H1 (cell line): ENCODE measurements around the gene GFOD1. TPM values are rescaled to one million over a fixed set of nuclear protein-coding genes. Genes with fewer than 3 reads are reported as not detected.

Experiments used
- CTCF ChIA-PET: fragments of 300-600 bp; sonication (Branson Sonifier 250); formaldehyde crosslinking; loops from one replicate; lab custom pipeline; 2021; ENCODE audit not compliant: partially characterized antibody; lab: Charles Lee
- POLR2A ChIA-PET: fragments of 300-600 bp; sonication (Branson Sonifier 250); formaldehyde crosslinking; loops from one replicate; lab custom pipeline; 2021; ENCODE audit warnings: inconsistent platforms; ENCODE audit not compliant: partially characterized antibody; lab: Charles Lee
- DNase-seq, 2 experiments: peaks; one replicate each; pipeline versions ENCODE4 v3.0.0 to v3.0.0-alpha.2; 2010 to 2022; ENCODE audit warnings: low spot score in 2 of 2, low read depth in 1 of 2, mixed read lengths in 1 of 2
- FAIRE-seq: peaks from 2 replicates; lab custom pipeline; 2011; peaks lifted over from hg19 to GRCh38; lab: Jason Lieb, UNC
- H2AFZ ChIP-seq: 2 replicates; pipeline ENCODE4 v1.8.1; 2012; ENCODE audit warnings: low read length, inconsistent platforms
- H2AK5ac ChIP-seq: 2 replicates; pipeline ENCODE4 v1.6.1; 2013; ENCODE audit warnings: low read depth, low read length
- H2BK120ac ChIP-seq: replicated peaks from 2 replicates; pipeline ENCODE3; 2013; ENCODE audit warnings: low read depth, low read length, inconsistent platforms
- H2BK12ac ChIP-seq: 2 replicates; pipeline ENCODE4 v1.6.1; 2013; ENCODE audit warnings: low read depth, low read length
- H2BK15ac ChIP-seq: 2 replicates; pipeline ENCODE4 v1.6.1; 2013; ENCODE audit warnings: low read length
- H2BK20ac ChIP-seq: 2 replicates; pipeline ENCODE4 v1.6.1; 2013; ENCODE audit warnings: low read length
- H2BK5ac ChIP-seq: 2 replicates; pipeline ENCODE4 v1.6.1; 2013; ENCODE audit warnings: low read depth, low read length
- H3K14ac ChIP-seq: 2 replicates; pipeline ENCODE4 v1.6.1; 2013; ENCODE audit warnings: inconsistent platforms; ENCODE audit not compliant: insufficient read length
- H3K18ac ChIP-seq: 2 replicates; pipeline ENCODE4 v1.6.1; 2013; ENCODE audit warnings: low read length; ENCODE audit errors: extremely low read depth
- H3K23ac ChIP-seq: 2 replicates; pipeline ENCODE4 v1.6.1; 2013; ENCODE audit warnings: inconsistent platforms; ENCODE audit not compliant: insufficient read length
- H3K23me2 ChIP-seq: 2 replicates; pipeline ENCODE4 v1.6.1; 2013; ENCODE audit warnings: low read depth, low read length
- H3K27ac ChIP-seq: 2 replicates; pipeline ENCODE4 v1.6.1; 2011; ENCODE audit warnings: low read depth, low read length, inconsistent platforms
- H3K27me3 ChIP-seq, 4 experiments: replicated peaks in 1 of 4; 1 replicate in 1 of 4; 2 replicates in 3 of 4; pipeline versions ENCODE4 v1.6.1 to v1.8.1; 2011 to 2013; ENCODE audit warnings: low read length in 3 of 4, mild to moderate bottlenecking in 3 of 4, inconsistent platforms in 2 of 4, mixed read lengths in 2 of 4, moderate library complexity in 1 of 4; ENCODE audit not compliant: control insufficient read depth in 3 of 4, insufficient read depth in 3 of 4; ENCODE audit errors: extremely low read depth in 1 of 4
- H3K36me3 ChIP-seq, 4 experiments: 2 replicates each; pipeline versions ENCODE4 v1.6.1 to v1.8.1; 2011 to 2013; ENCODE audit warnings: mild to moderate bottlenecking in 4 of 4, low read length in 3 of 4, moderate library complexity in 2 of 4, control low read depth in 1 of 4, inconsistent platforms in 1 of 4; ENCODE audit not compliant: insufficient read depth in 4 of 4, control insufficient read depth in 2 of 4
- H3K4ac ChIP-seq: replicated peaks from 2 replicates; pipeline ENCODE3; 2013; ENCODE audit warnings: low read length, low read depth, mixed read lengths, inconsistent platforms; ENCODE audit not compliant: insufficient read length
- H3K4me1 ChIP-seq, 4 experiments: replicated peaks in 1 of 4; 1 replicate in 1 of 4; 2 replicates in 3 of 4; pipeline versions ENCODE4 v1.6.1 to v1.8.1; 2011 to 2013; ENCODE audit warnings: low read length in 3 of 4, inconsistent platforms in 2 of 4, mixed read lengths in 1 of 4; ENCODE audit not compliant: insufficient read depth in 4 of 4, control insufficient read depth in 3 of 4
- H3K4me2 ChIP-seq, 2 experiments: 2 replicates each; pipeline versions ENCODE4 v1.6.1 to v1.8.1; 2011 to 2013; ENCODE audit warnings: low read depth in 2 of 2, low read length in 2 of 2, control low read depth in 1 of 2, inconsistent platforms in 1 of 2, mild to moderate bottlenecking in 1 of 2; ENCODE audit not compliant: insufficient read depth in 1 of 2
- H3K4me3 ChIP-seq, 4 experiments: fragments of 200-600, 300-600 bp in 1 of 4; sonication (generic), shearing (Covaris generic), sonication (Bioruptor Twin) in 1 of 4; 2 replicates each; pipeline versions ENCODE4 v1.5.1 to v1.8.1; 2011 to 2016; ENCODE audit warnings: low read length in 4 of 4, low read depth in 3 of 4, control low read depth in 2 of 4, inconsistent platforms in 2 of 4, mild to moderate bottlenecking in 2 of 4, mixed read lengths in 1 of 4, moderate library complexity in 1 of 4; ENCODE audit not compliant: insufficient read depth in 2 of 4; ENCODE audit errors: extremely low read depth in 1 of 4
- H3K56ac ChIP-seq: replicated peaks from 2 replicates; pipeline ENCODE3; 2013; ENCODE audit warnings: low read depth, mild to moderate bottlenecking, mixed read lengths, low read length, inconsistent platforms; ENCODE audit not compliant: insufficient read length
- H3K79me1 ChIP-seq: 2 replicates; pipeline ENCODE4 v1.6.1; 2013; ENCODE audit warnings: low read depth, low read length, control low read depth
- H3K79me2 ChIP-seq, 2 experiments: 2 replicates each; pipeline versions ENCODE4 v1.6.1 to v1.8.1; 2012 to 2013; ENCODE audit warnings: low read length in 2 of 2, mild to moderate bottlenecking in 2 of 2, inconsistent platforms in 1 of 2; ENCODE audit not compliant: insufficient read depth in 2 of 2, control insufficient read depth in 1 of 2
- H3K9ac ChIP-seq, 4 experiments: replicated peaks in 1 of 4; 1 replicate in 1 of 4; 2 replicates in 3 of 4; pipeline versions ENCODE4 v1.6.1 to v1.8.1; 2011 to 2013; ENCODE audit warnings: low read depth in 3 of 4, low read length in 3 of 4, control low read depth in 2 of 4, mild to moderate bottlenecking in 2 of 4, moderate library complexity in 2 of 4, inconsistent platforms in 1 of 4; ENCODE audit errors: extremely low read depth in 1 of 4
- H3K9me3 ChIP-seq, 2 experiments: 2 replicates each; pipeline versions ENCODE4 v1.6.1 to v1.8.1; 2012 to 2013; ENCODE audit warnings: mild to moderate bottlenecking in 2 of 2, moderate library complexity in 2 of 2, control low read depth in 1 of 2, inconsistent platforms in 1 of 2, low read depth in 1 of 2, low read length in 1 of 2, mixed read lengths in 1 of 2; ENCODE audit not compliant: insufficient read depth in 2 of 2
- H4K20me1 ChIP-seq, 2 experiments: replicated peaks in 1 of 2; 2 replicates each; pipeline versions ENCODE3 to v1.8.1; 2011 to 2013; ENCODE audit warnings: inconsistent platforms in 2 of 2, low read length in 2 of 2, mild to moderate bottlenecking in 1 of 2; ENCODE audit not compliant: insufficient read depth in 2 of 2, control insufficient read depth in 1 of 2
- H4K5ac ChIP-seq: 2 replicates; pipeline ENCODE4 v1.6.1; 2013; ENCODE audit warnings: low read length, low read depth, mixed read lengths, inconsistent platforms; ENCODE audit not compliant: insufficient read length
- H4K8ac ChIP-seq: 2 replicates; pipeline ENCODE4 v1.8.0; 2013; ENCODE audit warnings: mild to moderate bottlenecking, moderate library complexity, low read length, inconsistent platforms; ENCODE audit not compliant: insufficient read depth; ENCODE audit errors: extremely low read depth
- H4K91ac ChIP-seq: replicated peaks from 2 replicates; pipeline ENCODE3; 2013; ENCODE audit warnings: low read length, mixed read lengths, inconsistent platforms; ENCODE audit not compliant: insufficient read length
- ASH2L ChIP-seq: fragments of 200-600, 300-600 bp; sonication (generic); IDR thresholded peaks from one replicate; pipeline ENCODE4 v1.7.1; 2017; ENCODE audit warnings: low read length
- CHD1 ChIP-seq: IDR thresholded peaks from 2 replicates; pipeline ENCODE4 v1.6.1; 2012; ENCODE audit warnings: low read depth, low read length, improper control_type of control experiment
- EP300 ChIP-seq, 2 experiments: IDR thresholded peaks; 1 replicate in 1 of 2; 2 replicates in 1 of 2; pipeline ENCODE4 v1.6.1; 2011 to 2012; ENCODE audit warnings: low read depth in 2 of 2, low read length in 2 of 2, mild to moderate bottlenecking in 2 of 2, borderline replicate concordance in 1 of 2, inconsistent platforms in 1 of 2, moderate library complexity in 1 of 2
- GABPA ChIP-seq: IDR thresholded peaks from 2 replicates; pipeline ENCODE4 v1.6.1; 2011; ENCODE audit warnings: mild to moderate bottlenecking, low read length, moderate library complexity, borderline replicate concordance; ENCODE audit not compliant: insufficient read depth
- HDAC2 ChIP-seq, 2 experiments: fragments of 300-600 bp in 1 of 2; sonication (generic) in 1 of 2; IDR thresholded peaks; 2 replicates each; pipeline ENCODE4 v1.6.1; 2011 to 2012; ENCODE audit warnings: low read depth in 2 of 2, low read length in 2 of 2, mild to moderate bottlenecking in 2 of 2, moderate library complexity in 2 of 2, borderline replicate concordance in 1 of 2, inconsistent platforms in 1 of 2
- TBP ChIP-seq: IDR thresholded peaks from 2 replicates; pipeline ENCODE4 v1.6.1; 2011; ENCODE audit warnings: low read depth, low read length, improper control_type of control experiment
- TCF12 ChIP-seq: IDR thresholded peaks from 2 replicates; pipeline ENCODE4 v1.6.1; 2011; ENCODE audit warnings: low read depth, mild to moderate bottlenecking, low read length
- WGBS, 2 experiments: shearing (Covaris generic) in 1 of 2; methylation state at CpG; one replicate each; pipeline versions ENCODE4 v1.1.6 to v1.1.7; 2013 to 2015; ENCODE audit warnings: low lambda C conversion rate in 2 of 2, mixed read lengths in 2 of 2, inconsistent platforms in 1 of 2, low coverage in 1 of 2, missing lambda C conversion rate in 1 of 2; ENCODE audit not compliant: insufficient replicate concordance in 2 of 2, insufficient coverage in 1 of 2, insufficient read length in 1 of 2; ENCODE audit errors: extremely low coverage in 1 of 2, missing lambda C conversion rate in 1 of 2; 5-methylcytosine and 5-hydroxymethylcytosine counted together
- polyA plus RNA-seq, 7 experiments: library from polyadenylated mRNA; depleted of rRNA in 3 of 7; stranded (reverse) in 5 of 7; unstranded in 2 of 7; fragments of >200 nt in 5 of 7; fragments of 200-250 nt in 2 of 7; gene quantifications; 1 replicate in 5 of 7; 2 replicates in 1 of 7; 4 replicates in 1 of 7; pipeline versions ENCODE4 v1.2.1 to v1.2.3, GENCODE V29; 2011 to 2013; ENCODE audit warnings: missing spikeins in 2 of 7, mixed read lengths in 2 of 7
- total RNA-seq: library from RNA; stranded (reverse); fragmentation: NEBNext Ultra II Directional; extraction: Animal tissue kit (Norgen Biotek cat#: 25700); gene quantifications from 2 replicates; pipeline ENCODE4 v1.2.1, GENCODE V29; 2021
- TF ChIP-seq, protein P1 (sequence below): IDR thresholded peaks from 2 replicates; pipeline ENCODE4 v1.6.1; 2011; ENCODE audit warnings: low read depth, mild to moderate bottlenecking, low read length; ENCODE audit not compliant: insufficient read depth
- TF ChIP-seq, protein P2 (sequence below): IDR thresholded peaks from 2 replicates; pipeline ENCODE4 v1.6.1; 2011; ENCODE audit warnings: low read length, improper control_type of control experiment
- TF ChIP-seq, protein P3 (sequence below): IDR thresholded peaks from 2 replicates; pipeline ENCODE4 v1.6.1; 2012; ENCODE audit warnings: low read length, inconsistent platforms

Gene GFOD1
- total and polyA plus RNA-seq, 2 of the 8 experiments (the other 6 are each of a cell fraction or from before 2014, with no cell fraction given), result 2.5 to 8.8 TPM

DNA sequence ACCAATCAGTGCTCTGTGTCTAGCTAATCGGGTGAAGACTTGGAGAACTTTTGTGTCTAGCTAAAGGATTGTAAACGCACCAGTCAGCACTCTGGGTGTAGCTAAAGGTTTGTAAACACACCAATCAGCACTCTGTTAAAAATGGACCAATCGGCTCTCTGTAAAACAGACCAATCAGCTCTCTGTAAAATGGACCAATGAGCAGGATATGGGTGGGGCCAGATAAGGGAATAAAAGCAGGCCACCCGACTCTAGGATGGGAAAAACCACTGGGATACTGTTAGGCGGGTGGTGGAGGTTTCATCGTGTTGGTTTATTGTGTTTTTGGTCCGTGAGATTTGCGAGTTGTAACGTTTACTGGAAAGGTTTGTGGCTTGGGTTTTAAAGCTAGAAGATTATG, 25.5 kb upstream of the GFOD1 start:
- no peak overlapping the region for H3K27ac ChIP-seq
- no peak for FAIRE-seq
- no peak for TF ChIP-seq CHD1
- TF ChIP-seq GABPA, result no peak
- TF ChIP-seq, protein P1, sequence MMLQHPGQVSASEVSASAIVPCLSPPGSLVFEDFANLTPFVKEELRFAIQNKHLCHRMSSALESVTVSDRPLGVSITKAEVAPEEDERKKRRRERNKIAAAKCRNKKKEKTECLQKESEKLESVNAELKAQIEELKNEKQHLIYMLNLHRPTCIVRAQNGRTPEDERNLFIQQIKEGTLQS, result no peak
- no peak for TF ChIP-seq TBP
- TF ChIP-seq HDAC2 (IDR thresholded peaks at IDR 0.05; ENCODE audit: borderline replicate concordance in 1 of 2, low read depth in 2 of 2, low read length in 2 of 2), result no peak
- TF ChIP-seq, protein P2, sequence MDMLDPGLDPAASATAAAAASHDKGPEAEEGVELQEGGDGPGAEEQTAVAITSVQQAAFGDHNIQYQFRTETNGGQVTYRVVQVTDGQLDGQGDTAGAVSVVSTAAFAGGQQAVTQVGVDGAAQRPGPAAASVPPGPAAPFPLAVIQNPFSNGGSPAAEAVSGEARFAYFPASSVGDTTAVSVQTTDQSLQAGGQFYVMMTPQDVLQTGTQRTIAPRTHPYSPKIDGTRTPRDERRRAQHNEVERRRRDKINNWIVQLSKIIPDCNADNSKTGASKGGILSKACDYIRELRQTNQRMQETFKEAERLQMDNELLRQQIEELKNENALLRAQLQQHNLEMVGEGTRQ, result no peak
- TF ChIP-seq TCF12, result no peak
- TF ChIP-seq EP300 (IDR thresholded peaks at IDR 0.05; ENCODE audit: borderline replicate concordance in 1 of 2, low read depth in 2 of 2, low read length in 2 of 2), result no peak
- TF ChIP-seq ASH2L, result no peak
- TF ChIP-seq, protein P3, sequence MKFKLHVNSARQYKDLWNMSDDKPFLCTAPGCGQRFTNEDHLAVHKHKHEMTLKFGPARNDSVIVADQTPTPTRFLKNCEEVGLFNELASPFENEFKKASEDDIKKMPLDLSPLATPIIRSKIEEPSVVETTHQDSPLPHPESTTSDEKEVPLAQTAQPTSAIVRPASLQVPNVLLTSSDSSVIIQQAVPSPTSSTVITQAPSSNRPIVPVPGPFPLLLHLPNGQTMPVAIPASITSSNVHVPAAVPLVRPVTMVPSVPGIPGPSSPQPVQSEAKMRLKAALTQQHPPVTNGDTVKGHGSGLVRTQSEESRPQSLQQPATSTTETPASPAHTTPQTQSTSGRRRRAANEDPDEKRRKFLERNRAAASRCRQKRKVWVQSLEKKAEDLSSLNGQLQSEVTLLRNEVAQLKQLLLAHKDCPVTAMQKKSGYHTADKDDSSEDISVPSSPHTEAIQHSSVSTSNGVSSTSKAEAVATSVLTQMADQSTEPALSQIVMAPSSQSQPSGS, result no peak

More for the DNA sequence above, 25.5 kb upstream of the GFOD1 start:
- Histone ChIP-seq H4K5ac (no peak overlapping the region), H3K36me3 (no peaks in the 10 kb centered on the region), H3K79me2 (no peaks in the 10 kb centered on the region), H4K8ac (no peak overlapping the region), H3K14ac (no peak overlapping the region), H3K23ac (no peak overlapping the region), H3K27me3 (no peaks in the 10 kb centered on the region), H3K4me1 (no peaks in the 10 kb centered on the region), H2BK5ac (no peak overlapping the region), H3K79me1 (no peaks in the 10 kb centered on the region), H2BK120ac (no peak overlapping the region), H2AFZ (no peak overlapping the region), H2AK5ac (no peak overlapping the region), H3K18ac (no peak overlapping the region), H3K56ac (no peak overlapping the region), H3K23me2 (no peaks in the 10 kb centered on the region), H4K91ac (no peak overlapping the region), H3K9me3 (peaks cover 3 to 4% of the 10 kb centered on the region in 2 experiments; a peak in 1 of 4 replicates), H2BK12ac (no peak overlapping the region), H3K4me2 (no peak overlapping the region), H3K4ac (no peak overlapping the region), H2BK15ac (no peak overlapping the region), H4K20me1 (no peaks in the 10 kb centered on the region), H3K9ac (no peak overlapping the region), H2BK20ac (no peak overlapping the region), H3K4me3 (no peak overlapping the region)
- POLR2A ChIA-PET, result interaction anchor here (1.3 kb wide), 1 partner anchor 42 kb away, joined by 3 read pairs; no protein-coding TSS in a partner anchor
- no peak for DNase-seq
- 82 to 100% methylated on average over 3 to 9 of the region's 9 CpGs for WGBS, 2 experiments
- CTCF ChIA-PET, result interaction anchor here (0.7 to 3.0 kb wide), 8 partner anchors 14 to 175 kb away, joined by 3 to 10 read pairs (median 4); partner anchors contain the start of gene SIRT5
